Ureter (tissue), 1 donor: ENCODE data around the gene HNF1A. TPM values are rescaled to one million over a fixed set of nuclear protein-coding genes. Genes with fewer than 3 reads are reported as not detected.

ENCODE experiments used
- DNase-seq: peaks from one replicate; pipeline ENCODE4 v3.0.0-alpha.2; 2020; ENCODE audit warnings: low spot score
- total RNA-seq: library from RNA; stranded (reverse); gene quantifications from one replicate; pipeline ENCODE4 v1.2.4, GENCODE V29; 2023
- donor health status: DM: yes; HTN: yes; CAD: no.

HNF1A gene
- total RNA-seq, 1 donor from 2014 or later: not detected

- no peak for DNase-seq
Measured at GRCh38 chr12:121050725-121051124, 72.4 kb downstream of the HNF1A start.

Other genes with a start within 250 kb of the HNF1A start
- 87.3 TPM for gene SPPL3, start 74.2 kb upstream of the HNF1A start, total RNA-seq
- 18.0 TPM for gene C12orf43, start 37.9 kb downstream of the HNF1A start, total RNA-seq
- gene OASL, start 60.7 kb downstream of the HNF1A start, total RNA-seq: 1.1 TPM
- 1.8 TPM for gene P2RX7, start 154.3 kb downstream of the HNF1A start, total RNA-seq
- gene P2RX4, start 231.6 kb downstream of the HNF1A start, total RNA-seq: 28.0 TPM